GM18861 (cell line): ENCODE measurements around the gene FDPS.

Experiments used
- ATAC-seq: cut with Tn5 transposase; IDR thresholded peaks from one replicate; pipeline ENCODE4 v1.9.1; 2021; ENCODE audit not compliant: unreplicated experiment

The FDPS gene

GRCh38 chr1:155308493-155309422, at the start of gene FDPS:
FDPS (plus strand) TSS chr1:155308866; CDS start chr1:155309790, 924 bp downstream.
- peak; percentile 91 for ATAC-seq

- no peak for ATAC-seq
Measured at GRCh38 chr1:155260276-155260675, 48.4 kb upstream of the FDPS start.

GRCh38 chr1:155261493-155261851, 47.2 kb upstream of the FDPS start:
- ATAC-seq, result no peak

GRCh38 chr1:155261852-155262673, 46.6 kb upstream of the FDPS start, which contains the start of gene SCAMP3:
SCAMP3 (minus strand) TSS chr1:155262360; CDS start chr1:155262151, 209 bp downstream.
- peak; percentile 78 for ATAC-seq

- no peak for ATAC-seq
Measured at GRCh38 chr1:155263067-155263466, 45.6 kb upstream of the FDPS start.

GRCh38 chr1:155266553-155266952, 42.1 kb upstream of the FDPS start:
- no peak for ATAC-seq

GRCh38 chr1:155267373-155267772, 41.3 kb upstream of the FDPS start:
- no peak for ATAC-seq

GRCh38 chr1:155268630-155269029, 40.0 kb upstream of the FDPS start:
- ATAC-seq, result no peak

- no peak for ATAC-seq
Measured at GRCh38 chr1:155269381-155269780, 39.3 kb upstream of the FDPS start.

GRCh38 chr1:155272466-155273342, 36.0 kb upstream of the FDPS start:
- ATAC-seq, result peak; percentile 10

- ATAC-seq, result peak; percentile 77
Measured at GRCh38 chr1:155273343-155274245, 35.1 kb upstream of the FDPS start, which contains the start of gene CLK2. CLK2 (minus strand) TSS chr1:155273504; CDS start chr1:155270977, 2,527 bp downstream.

- ATAC-seq, result no peak
Measured at GRCh38 chr1:155277070-155277901, 31.4 kb upstream of the FDPS start, which contains the start of gene HCN3. HCN3 (plus strand) TSS chr1:155277463; CDS start chr1:155277591, 128 bp downstream.

- ATAC-seq, result no peak
Measured at GRCh38 chr1:155277902-155278688, 30.6 kb upstream of the FDPS start.

- ATAC-seq, result no peak
Measured at GRCh38 chr1:155278689-155279160, 29.9 kb upstream of the FDPS start.

GRCh38 chr1:155279268-155279667, 29.4 kb upstream of the FDPS start:
- ATAC-seq, result no peak

- no peak for ATAC-seq
Measured at GRCh38 chr1:155282488-155283091, 26.1 kb upstream of the FDPS start.

GRCh38 chr1:155284476-155284875, 24.2 kb upstream of the FDPS start:
- ATAC-seq, result no peak
